Measurements from ENCODE around the gene LIPI.

GRCh38 chr21:14097881-14098499, 112.8 kb downstream of the LIPI start:
- TF ChIP-seq CTCF (IDR thresholded peaks at IDR 0.05): no peak
- no peak for TF ChIP-seq EP300 (IDR thresholded peaks at IDR 0.05)
- no peak for TF ChIP-seq POLR2A (IDR thresholded peaks at IDR 0.05)
